SK-N-SH treated with all-trans-retinoic acid at 6 μM for 48 hours (cell line): ENCODE results near the gene CHMP2B.

Experiments
- ATAC-seq: fragments of 200-7000 bp; cut with Tn5 transposase; 3 replicates; pipeline ENCODE4 v1.9.1; 2020; ENCODE audit warnings: mild to moderate bottlenecking, moderate library complexity
- ARNTL ChIP-seq: fragments of 450-650 bp; formaldehyde crosslinking; IDR thresholded peaks from 2 replicates; pipeline ENCODE4 v1.5.0; 2020; ENCODE audit warnings: low read depth, mild to moderate bottlenecking, moderate library complexity, borderline replicate concordance
- CSDC2 ChIP-seq: fragments of 250-450 bp; sonication (Bioruptor Pico); IDR thresholded peaks from 2 replicates; pipeline ENCODE4 v1.5.0; 2020; ENCODE audit warnings: mild to moderate bottlenecking, moderate library complexity
- ESRRG ChIP-seq: fragments of 250-450 bp; sonication (Bioruptor Pico); IDR thresholded peaks from 2 replicates; pipeline ENCODE4 v1.6.1; 2021; ENCODE audit warnings: mild to moderate bottlenecking
- GLIS3 ChIP-seq: fragments of 250-450 bp; sonication (Bioruptor Pico); IDR thresholded peaks from 2 replicates; pipeline ENCODE4 v1.5.0; 2020; ENCODE audit warnings: mild to moderate bottlenecking, moderate library complexity
- ISL1 ChIP-seq: fragments of 250-450 bp; sonication (Bioruptor Pico); IDR thresholded peaks from 2 replicates; pipeline ENCODE4 v2.1.2; 2022; ENCODE audit warnings: mild to moderate bottlenecking, moderate library complexity
- OSR1 ChIP-seq: fragments of 250-450 bp; sonication (Bioruptor Pico); IDR thresholded peaks from 2 replicates; pipeline ENCODE4 v1.8.0; 2022; ENCODE audit warnings: moderate library complexity, mild to moderate bottlenecking, inconsistent platforms
- SNAI2 ChIP-seq: fragments of 250-450 bp; sonication (Bioruptor Pico); IDR thresholded peaks from 2 replicates; pipeline ENCODE4 v1.5.0; 2020; ENCODE audit warnings: mild to moderate bottlenecking, moderate library complexity
- TCF4 ChIP-seq: fragments of 250-450 bp; sonication (Bioruptor Pico); IDR thresholded peaks from 2 replicates; pipeline ENCODE4 v1.8.0; 2021; ENCODE audit warnings: mild to moderate bottlenecking, moderate library complexity, borderline replicate concordance
- TOX ChIP-seq: fragments of 250-450 bp; sonication (Bioruptor Pico); IDR thresholded peaks from 2 replicates; pipeline ENCODE4 v1.8.0; 2021; ENCODE audit warnings: mild to moderate bottlenecking, moderate library complexity, borderline replicate concordance
- ZFP3 ChIP-seq: fragments of 250-450 bp; sonication (Bioruptor Pico); IDR thresholded peaks from 2 replicates; pipeline ENCODE4 v1.5.0; 2020; ENCODE audit warnings: mild to moderate bottlenecking, moderate library complexity
- ZFP30 ChIP-seq: fragments of 450-650 bp; formaldehyde crosslinking; IDR thresholded peaks from 2 replicates; pipeline ENCODE4 v1.5.0; 2022; ENCODE audit warnings: mild to moderate bottlenecking, moderate library complexity
- ZNF565 ChIP-seq: fragments of 450-650 bp; formaldehyde crosslinking; conservative IDR thresholded peaks from 2 replicates; pipeline ENCODE4 v1.5.0; 2020; ENCODE audit warnings: low read depth, mild to moderate bottlenecking, moderate library complexity
- ZNF8 ChIP-seq: fragments of 450-650 bp; formaldehyde crosslinking; IDR thresholded peaks from 2 replicates; pipeline ENCODE4 v1.5.0; 2020; ENCODE audit warnings: mild to moderate bottlenecking, moderate library complexity
- TF ChIP-seq, protein P1 (sequence below): fragments of 250-450 bp; sonication (Bioruptor Pico); IDR thresholded peaks from 2 replicates; pipeline ENCODE4 v1.5.0; 2020; ENCODE audit warnings: mild to moderate bottlenecking, moderate library complexity
- TF ChIP-seq, protein P2 (sequence below): fragments of 250-450 bp; sonication (Bioruptor Pico); IDR thresholded peaks from 2 replicates; pipeline ENCODE4 v1.8.0; 2021; ENCODE audit warnings: low read depth, mild to moderate bottlenecking, moderate library complexity, borderline replicate concordance
- TF ChIP-seq, protein P3 (sequence below): fragments of 250-450 bp; sonication (Bioruptor Pico); IDR thresholded peaks from 2 replicates; pipeline ENCODE4 v1.5.1; 2020; ENCODE audit warnings: low read depth, mild to moderate bottlenecking, moderate library complexity
- TF ChIP-seq, protein P4 (sequence below): fragments of 250-450 bp; sonication (Bioruptor Pico); IDR thresholded peaks from 2 replicates; pipeline ENCODE4 v1.5.1; 2021; ENCODE audit warnings: mild to moderate bottlenecking, moderate library complexity
- TF ChIP-seq, protein P5 (sequence below): fragments of 250-450 bp; sonication (Bioruptor Pico); IDR thresholded peaks from 2 replicates; pipeline ENCODE4 v1.8.0; 2020; ENCODE audit warnings: mild to moderate bottlenecking, moderate library complexity, borderline replicate concordance

Gene CHMP2B

DNA sequence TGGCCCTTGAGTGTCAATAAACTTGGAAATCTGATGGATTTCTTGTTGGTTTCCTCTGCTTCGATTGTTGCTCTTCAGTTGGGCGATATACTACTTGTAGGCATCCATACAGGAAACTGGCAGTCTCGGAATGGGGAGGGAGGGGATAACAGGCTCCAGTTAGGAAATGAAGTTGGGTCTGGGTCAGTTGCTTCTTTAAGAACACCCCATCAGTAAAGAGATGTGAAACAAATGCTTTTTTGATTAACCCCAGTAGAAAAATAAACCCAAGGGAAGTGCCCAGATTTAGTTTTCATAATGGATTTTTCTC is 681 bp downstream of the CHMP2B start:
- TF ChIP-seq, protein P1, sequence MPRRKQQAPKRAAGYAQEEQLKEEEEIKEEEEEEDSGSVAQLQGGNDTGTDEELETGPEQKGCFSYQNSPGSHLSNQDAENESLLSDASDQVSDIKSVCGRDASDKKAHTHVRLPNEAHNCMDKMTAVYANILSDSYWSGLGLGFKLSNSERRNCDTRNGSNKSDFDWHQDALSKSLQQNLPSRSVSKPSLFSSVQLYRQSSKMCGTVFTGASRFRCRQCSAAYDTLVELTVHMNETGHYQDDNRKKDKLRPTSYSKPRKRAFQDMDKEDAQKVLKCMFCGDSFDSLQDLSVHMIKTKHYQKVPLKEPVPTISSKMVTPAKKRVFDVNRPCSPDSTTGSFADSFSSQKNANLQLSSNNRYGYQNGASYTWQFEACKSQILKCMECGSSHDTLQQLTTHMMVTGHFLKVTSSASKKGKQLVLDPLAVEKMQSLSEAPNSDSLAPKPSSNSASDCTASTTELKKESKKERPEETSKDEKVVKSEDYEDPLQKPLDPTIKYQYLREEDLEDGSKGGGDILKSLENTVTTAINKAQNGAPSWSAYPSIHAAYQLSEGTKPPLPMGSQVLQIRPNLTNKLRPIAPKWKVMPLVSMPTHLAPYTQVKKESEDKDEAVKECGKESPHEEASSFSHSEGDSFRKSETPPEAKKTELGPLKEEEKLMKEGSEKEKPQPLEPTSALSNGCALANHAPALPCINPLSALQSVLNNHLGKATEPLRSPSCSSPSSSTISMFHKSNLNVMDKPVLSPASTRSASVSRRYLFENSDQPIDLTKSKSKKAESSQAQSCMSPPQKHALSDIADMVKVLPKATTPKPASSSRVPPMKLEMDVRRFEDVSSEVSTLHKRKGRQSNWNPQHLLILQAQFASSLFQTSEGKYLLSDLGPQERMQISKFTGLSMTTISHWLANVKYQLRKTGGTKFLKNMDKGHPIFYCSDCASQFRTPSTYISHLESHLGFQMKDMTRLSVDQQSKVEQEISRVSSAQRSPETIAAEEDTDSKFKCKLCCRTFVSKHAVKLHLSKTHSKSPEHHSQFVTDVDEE (CRISPR knock-in tag) = no peak
- TF ChIP-seq, all 23 proteins: peak for 0
- peak; percentile 30; the same call in 2 of the 3 replicates for ATAC-seq

DNA sequence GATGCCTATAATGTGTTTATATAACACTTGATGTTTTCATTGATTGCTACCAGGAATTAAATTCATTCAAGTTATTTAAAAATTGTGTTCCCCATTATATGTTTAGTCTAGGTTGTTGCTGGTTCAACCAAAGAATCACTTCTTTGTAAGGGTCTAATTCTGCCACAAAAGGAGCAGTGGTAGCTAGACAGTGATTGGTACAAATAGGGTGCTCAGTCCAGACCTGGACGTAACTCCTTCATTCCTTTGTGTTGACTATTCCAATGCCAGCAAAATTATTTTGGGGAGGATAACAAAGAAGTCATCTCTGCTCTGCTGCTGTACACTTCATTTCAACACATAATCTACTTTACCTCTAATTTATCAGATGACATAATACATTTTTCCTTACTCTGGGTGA is 1.2 kb downstream of the CHMP2B start:
- no peak for ATAC-seq

DNA sequence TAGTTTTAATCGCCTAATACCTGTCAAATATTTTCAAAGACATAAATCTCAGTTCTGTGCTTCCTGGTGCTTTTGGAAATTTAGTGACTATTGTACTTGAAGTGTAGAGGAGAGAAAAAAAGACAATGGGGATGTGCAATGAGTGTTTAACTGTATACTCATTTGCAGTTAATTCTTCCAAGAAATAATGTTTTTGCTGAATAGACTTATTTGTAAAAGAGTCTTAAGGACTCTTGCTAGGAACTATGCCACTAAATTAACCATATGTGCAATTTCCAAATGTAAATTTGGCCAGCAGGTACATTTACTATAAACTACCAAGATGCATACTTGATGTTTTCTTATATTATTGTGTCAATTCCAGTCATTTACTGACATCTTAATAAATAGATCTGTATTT is 2.0 kb downstream of the CHMP2B start:
- TF ChIP-seq, protein P2, sequence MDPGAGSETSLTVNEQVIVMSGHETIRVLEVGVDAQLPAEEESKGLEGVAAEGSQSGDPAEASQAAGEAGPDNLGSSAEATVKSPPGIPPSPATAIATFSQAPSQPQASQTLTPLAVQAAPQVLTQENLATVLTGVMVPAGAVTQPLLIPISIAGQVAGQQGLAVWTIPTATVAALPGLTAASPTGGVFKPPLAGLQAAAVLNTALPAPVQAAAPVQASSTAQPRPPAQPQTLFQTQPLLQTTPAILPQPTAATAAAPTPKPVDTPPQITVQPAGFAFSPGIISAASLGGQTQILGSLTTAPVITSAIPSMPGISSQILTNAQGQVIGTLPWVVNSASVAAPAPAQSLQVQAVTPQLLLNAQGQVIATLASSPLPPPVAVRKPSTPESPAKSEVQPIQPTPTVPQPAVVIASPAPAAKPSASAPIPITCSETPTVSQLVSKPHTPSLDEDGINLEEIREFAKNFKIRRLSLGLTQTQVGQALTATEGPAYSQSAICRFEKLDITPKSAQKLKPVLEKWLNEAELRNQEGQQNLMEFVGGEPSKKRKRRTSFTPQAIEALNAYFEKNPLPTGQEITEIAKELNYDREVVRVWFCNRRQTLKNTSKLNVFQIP (CRISPR knock-in tag) = no peak
- no peak for TF ChIP-seq ESRRG (CRISPR knock-in tag)
- no peak for TF ChIP-seq ARNTL (CRISPR knock-in tag)
- TF ChIP-seq, all 23 proteins: peak for 0
- no peak for ATAC-seq

More for the DNA sequence above, 1.2 kb downstream of the CHMP2B start:
- TF ChIP-seq TCF4 = no peak
- TF ChIP-seq ISL1 (CRISPR knock-in tag) = no peak
- TF ChIP-seq SNAI2 (CRISPR knock-in tag) = no peak
- TF ChIP-seq ZNF8 = no peak
- TF ChIP-seq CSDC2 (CRISPR knock-in tag) = no peak
- TF ChIP-seq, protein P3, sequence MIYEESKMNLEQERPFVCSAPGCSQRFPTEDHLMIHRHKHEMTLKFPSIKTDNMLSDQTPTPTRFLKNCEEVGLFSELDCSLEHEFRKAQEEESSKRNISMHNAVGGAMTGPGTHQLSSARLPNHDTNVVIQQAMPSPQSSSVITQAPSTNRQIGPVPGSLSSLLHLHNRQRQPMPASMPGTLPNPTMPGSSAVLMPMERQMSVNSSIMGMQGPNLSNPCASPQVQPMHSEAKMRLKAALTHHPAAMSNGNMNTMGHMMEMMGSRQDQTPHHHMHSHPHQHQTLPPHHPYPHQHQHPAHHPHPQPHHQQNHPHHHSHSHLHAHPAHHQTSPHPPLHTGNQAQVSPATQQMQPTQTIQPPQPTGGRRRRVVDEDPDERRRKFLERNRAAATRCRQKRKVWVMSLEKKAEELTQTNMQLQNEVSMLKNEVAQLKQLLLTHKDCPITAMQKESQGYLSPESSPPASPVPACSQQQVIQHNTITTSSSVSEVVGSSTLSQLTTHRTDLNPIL = no peak
- TF ChIP-seq, protein P4, sequence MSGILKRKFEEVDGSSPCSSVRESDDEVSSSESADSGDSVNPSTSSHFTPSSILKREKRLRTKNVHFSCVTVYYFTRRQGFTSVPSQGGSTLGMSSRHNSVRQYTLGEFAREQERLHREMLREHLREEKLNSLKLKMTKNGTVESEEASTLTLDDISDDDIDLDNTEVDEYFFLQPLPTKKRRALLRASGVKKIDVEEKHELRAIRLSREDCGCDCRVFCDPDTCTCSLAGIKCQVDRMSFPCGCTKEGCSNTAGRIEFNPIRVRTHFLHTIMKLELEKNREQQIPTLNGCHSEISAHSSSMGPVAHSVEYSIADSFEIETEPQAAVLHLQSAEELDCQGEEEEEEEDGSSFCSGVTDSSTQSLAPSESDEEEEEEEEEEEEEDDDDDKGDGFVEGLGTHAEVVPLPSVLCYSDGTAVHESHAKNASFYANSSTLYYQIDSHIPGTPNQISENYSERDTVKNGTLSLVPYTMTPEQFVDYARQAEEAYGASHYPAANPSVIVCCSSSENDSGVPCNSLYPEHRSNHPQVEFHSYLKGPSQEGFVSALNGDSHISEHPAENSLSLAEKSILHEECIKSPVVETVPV (CRISPR knock-in tag) = no peak
- TF ChIP-seq OSR1 (CRISPR knock-in tag) = no peak
- TF ChIP-seq ARNTL (CRISPR knock-in tag) = no peak
- TF ChIP-seq TOX = no peak
- no peak for TF ChIP-seq ZFP30
- TF ChIP-seq, protein P1 (CRISPR knock-in tag) = no peak
- TF ChIP-seq GLIS3 (CRISPR knock-in tag) = no peak
- TF ChIP-seq ZFP3 (CRISPR knock-in tag) = no peak
- no peak for TF ChIP-seq ZNF565 (CRISPR knock-in tag)
- TF ChIP-seq, protein P5, sequence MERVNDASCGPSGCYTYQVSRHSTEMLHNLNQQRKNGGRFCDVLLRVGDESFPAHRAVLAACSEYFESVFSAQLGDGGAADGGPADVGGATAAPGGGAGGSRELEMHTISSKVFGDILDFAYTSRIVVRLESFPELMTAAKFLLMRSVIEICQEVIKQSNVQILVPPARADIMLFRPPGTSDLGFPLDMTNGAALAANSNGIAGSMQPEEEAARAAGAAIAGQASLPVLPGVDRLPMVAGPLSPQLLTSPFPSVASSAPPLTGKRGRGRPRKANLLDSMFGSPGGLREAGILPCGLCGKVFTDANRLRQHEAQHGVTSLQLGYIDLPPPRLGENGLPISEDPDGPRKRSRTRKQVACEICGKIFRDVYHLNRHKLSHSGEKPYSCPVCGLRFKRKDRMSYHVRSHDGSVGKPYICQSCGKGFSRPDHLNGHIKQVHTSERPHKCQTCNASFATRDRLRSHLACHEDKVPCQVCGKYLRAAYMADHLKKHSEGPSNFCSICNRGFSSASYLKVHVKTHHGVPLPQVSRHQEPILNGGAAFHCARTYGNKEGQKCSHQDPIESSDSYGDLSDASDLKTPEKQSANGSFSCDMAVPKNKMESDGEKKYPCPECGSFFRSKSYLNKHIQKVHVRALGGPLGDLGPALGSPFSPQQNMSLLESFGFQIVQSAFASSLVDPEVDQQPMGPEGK (CRISPR knock-in tag) = no peak
